H9 (cell line): ENCODE measurements around the gene PCDH18. TPM values are rescaled to one million over a fixed set of nuclear protein-coding genes. Genes with fewer than 3 reads are reported as not detected.

ENCODE experiments used
- DNase-seq: peaks from one replicate; pipeline ENCODE4 v3.0.0-alpha.2; 2017
- H2AFZ ChIP-seq: one replicate; pipeline ENCODE4 v1.6.1; 2013; ENCODE audit warnings: mild to moderate bottlenecking, low read length, control low read depth, moderate library complexity
- H2AK5ac ChIP-seq: 2 replicates; pipeline ENCODE4 v1.6.1; 2013; ENCODE audit warnings: low read length, control low read depth, mixed read lengths; ENCODE audit not compliant: insufficient read length
- H2BK120ac ChIP-seq: one replicate; pipeline ENCODE4 v1.6.1; 2013; ENCODE audit warnings: low read depth, mild to moderate bottlenecking, low read length, control low read depth, inconsistent platforms; ENCODE audit not compliant: poor library complexity, severe bottlenecking
- H2BK12ac ChIP-seq: 2 replicates; pipeline ENCODE4 v1.6.1; 2013; ENCODE audit warnings: low read length, control low read depth, mixed read lengths, low read depth; ENCODE audit not compliant: insufficient read length
- H2BK15ac ChIP-seq: 2 replicates; pipeline ENCODE4 v1.6.1; 2013; ENCODE audit warnings: low read depth, low read length, control low read depth
- H2BK20ac ChIP-seq: one replicate; pipeline ENCODE4 v1.6.1; 2013; ENCODE audit warnings: low read depth, mild to moderate bottlenecking, low read length, control low read depth, inconsistent platforms; ENCODE audit not compliant: poor library complexity, severe bottlenecking
- H2BK5ac ChIP-seq: 2 replicates; pipeline ENCODE4 v1.6.1; 2013; ENCODE audit warnings: low read length, control low read depth, mixed read lengths; ENCODE audit not compliant: insufficient read length
- H3K14ac ChIP-seq: 2 replicates; pipeline ENCODE4 v1.6.1; 2013; ENCODE audit warnings: low read length, control low read depth; ENCODE audit not compliant: insufficient read depth
- H3K18ac ChIP-seq: 2 replicates; pipeline ENCODE4 v1.6.1; 2013; ENCODE audit warnings: low read depth, mild to moderate bottlenecking, mixed read lengths, low read length, control low read depth; ENCODE audit not compliant: insufficient read length
- H3K23ac ChIP-seq: 2 replicates; pipeline ENCODE4 v1.6.1; 2013; ENCODE audit warnings: low read length, control low read depth, mixed read lengths, low read depth; ENCODE audit not compliant: insufficient read length
- H3K23me2 ChIP-seq: 2 replicates; pipeline ENCODE4 v1.6.1; 2013; ENCODE audit warnings: low read depth, mild to moderate bottlenecking, mixed read lengths, low read length, control low read depth; ENCODE audit not compliant: insufficient read length, poor library complexity, severe bottlenecking
- H3K27ac ChIP-seq: 2 replicates; pipeline ENCODE4 v1.5.1; 2013; ENCODE audit warnings: low read length, control low read depth, mixed read lengths, low read depth; ENCODE audit not compliant: insufficient read length
- H3K27me3 ChIP-seq: 2 replicates; pipeline ENCODE4 v1.6.1; 2013; ENCODE audit warnings: low read length, control low read depth, inconsistent platforms; ENCODE audit not compliant: insufficient read depth
- H3K4ac ChIP-seq: 2 replicates; pipeline ENCODE4 v1.6.1; 2013; ENCODE audit warnings: low read depth, mild to moderate bottlenecking, control low read depth, inconsistent platforms, low read length, moderate library complexity
- H3K4me1 ChIP-seq: 2 replicates; pipeline ENCODE4 v1.6.1; 2013; ENCODE audit warnings: low read length, control low read depth, inconsistent platforms; ENCODE audit not compliant: insufficient read depth
- H3K4me2 ChIP-seq: 2 replicates; pipeline ENCODE4 v1.6.1; 2013; ENCODE audit warnings: low read length, control low read depth, mixed read lengths; ENCODE audit not compliant: insufficient read length, insufficient read depth
- H3K56ac ChIP-seq: 2 replicates; pipeline ENCODE4 v1.6.1; 2013; ENCODE audit warnings: low read depth, mild to moderate bottlenecking, mixed read lengths, low read length, control low read depth; ENCODE audit not compliant: insufficient read length
- H3K79me1 ChIP-seq: 2 replicates; pipeline ENCODE4 v1.6.1; 2013; ENCODE audit warnings: low read depth, mild to moderate bottlenecking, moderate library complexity, low read length, control low read depth, inconsistent platforms; ENCODE audit not compliant: insufficient read depth, poor library complexity, severe bottlenecking
- H3K79me2 ChIP-seq: 2 replicates; pipeline ENCODE4 v1.6.1; 2013; ENCODE audit warnings: low read length, control low read depth, inconsistent platforms; ENCODE audit not compliant: insufficient read depth
- H3K9ac ChIP-seq: 2 replicates; pipeline ENCODE4 v1.6.1; 2013; ENCODE audit warnings: low read length, control low read depth, mixed read lengths; ENCODE audit not compliant: insufficient read length; ENCODE audit errors: extremely low read depth
- H3K9me3 ChIP-seq: one replicate; pipeline ENCODE4 v1.6.1; 2013; ENCODE audit warnings: low read depth, low read length, inconsistent platforms; ENCODE audit not compliant: control insufficient read depth
- H3T11ph ChIP-seq: one replicate; pipeline ENCODE4 v1.6.1; 2013; ENCODE audit warnings: mild to moderate bottlenecking, low read length, control low read depth, inconsistent platforms
- H4K20me1 ChIP-seq: one replicate; pipeline ENCODE4 v1.6.1; 2013; ENCODE audit not compliant: control insufficient read depth, insufficient read length, insufficient read depth
- H4K5ac ChIP-seq: 2 replicates; pipeline ENCODE4 v1.6.1; 2013; ENCODE audit warnings: low read depth, mild to moderate bottlenecking, mixed read lengths, low read length, control low read depth; ENCODE audit not compliant: insufficient read length
- H4K8ac ChIP-seq: replicated peaks from 2 replicates; pipeline ENCODE4 v1.6.1; 2013; ENCODE audit warnings: low read length, control low read depth, mixed read lengths, low read depth; ENCODE audit not compliant: insufficient read length
- H4K91ac ChIP-seq: 2 replicates; pipeline ENCODE4 v1.6.1; 2013; ENCODE audit warnings: low read depth, mild to moderate bottlenecking, moderate library complexity, mixed read lengths, low read length, control low read depth; ENCODE audit not compliant: insufficient read length
- H3K27ac Mint-ChIP-seq, 3 experiments: 2 replicates in 2 of 3; 3 replicates in 1 of 3; pipeline ENCODE4 v1.8.0; 2020 to 2021; ENCODE audit warnings: mixed read lengths in 3 of 3, mild to moderate bottlenecking in 1 of 3, moderate library complexity in 1 of 3
- H3K27me3 Mint-ChIP-seq: 2 replicates; pipeline ENCODE4 v1.8.0; 2021; ENCODE audit warnings: low read depth, mild to moderate bottlenecking, moderate library complexity, mixed read lengths
- H3K36me3 Mint-ChIP-seq, 3 experiments: 2 replicates in 2 of 3; 3 replicates in 1 of 3; pipeline ENCODE4 v1.8.0; 2020 to 2021; ENCODE audit warnings: low read depth in 3 of 3, mixed read lengths in 3 of 3; ENCODE audit not compliant: insufficient read depth in 1 of 3
- H3K4me1 Mint-ChIP-seq, 2 experiments: 2 replicates each; pipeline ENCODE4 v1.8.0; 2020; ENCODE audit warnings: mixed read lengths in 2 of 2
- H3K4me3 Mint-ChIP-seq, 2 experiments: 2 replicates in 1 of 2; 3 replicates in 1 of 2; pipeline ENCODE4 v1.8.0; 2020 to 2021; ENCODE audit warnings: mild to moderate bottlenecking in 2 of 2, mixed read lengths in 2 of 2, moderate library complexity in 1 of 2
- H3K9me3 Mint-ChIP-seq, 2 experiments: 2 replicates in 1 of 2; 3 replicates in 1 of 2; pipeline ENCODE4 v1.8.0; 2020; ENCODE audit warnings: mild to moderate bottlenecking in 2 of 2, mixed read lengths in 2 of 2, moderate library complexity in 1 of 2
- CTCF ChIP-seq: fragments of 200-600 bp; sonication (generic); conservative IDR thresholded peaks from 3 replicates; pipeline ENCODE4 v1.8.0; 2021; ENCODE audit warnings: antibody characterized with exemption, mild to moderate bottlenecking
- WGBS: extraction: QIAGEN DNeasy Blood & Tissue Kit; methylation state at CpG from one replicate; pipeline ENCODE4 v1.1.7; 2013; ENCODE audit warnings: missing lambda C conversion rate, low lambda C conversion rate, mixed read lengths; ENCODE audit not compliant: insufficient read length; ENCODE audit errors: extremely low coverage; 5-methylcytosine and 5-hydroxymethylcytosine counted together
- total RNA-seq: library from RNA; stranded (reverse); gene quantifications from 2 replicates; pipeline ENCODE4 v1.2.1, GENCODE V29; 2021

Gene PCDH18
- total RNA-seq, 1 experiment from 2014 or later: 60.7 TPM

GRCh38 chr4:137510557-137511265, 21.6 kb downstream of the PCDH18 start:
- Histone ChIP-seq H2BK20ac (no peak overlapping the region), H2BK5ac (no peak overlapping the region), H3K4me2 (peak overlapping the region; percentile 25), H3K4ac (no peak overlapping the region), H2AK5ac (no peak overlapping the region), H3K18ac (no peak overlapping the region), H3K56ac (no peak overlapping the region), H2AFZ (no peak overlapping the region), H4K8ac (no peak overlapping the region), H3K4me1 (peaks cover 2% of the 10 kb centered on the region; the same call in 1 of the 2 replicates), H2BK120ac (no peak overlapping the region), H4K91ac (no peak overlapping the region), H4K5ac (no peak overlapping the region), H3K27ac (no peak overlapping the region), H3T11ph (no peak overlapping the region), H3K27me3 (no peaks in the 10 kb centered on the region), H3K14ac (no peak overlapping the region), H3K23me2 (no peaks in the 10 kb centered on the region), H2BK12ac (no peak overlapping the region), H3K9ac (no peak overlapping the region), H4K20me1 (no peaks in the 10 kb centered on the region), H3K79me2 (no peaks in the 10 kb centered on the region), H3K79me1 (no peaks in the 10 kb centered on the region), H3K9me3 (no peaks in the 10 kb centered on the region), H3K23ac (no peak overlapping the region), H2BK15ac (no peak overlapping the region)
- Mint-ChIP-seq H3K27ac (peak overlapping the region in 1 of 3 experiments; percentile 73; a peak in 4 of 7 replicates), H3K4me1 (peaks cover 33% of the 10 kb centered on the region in 2 experiments), H3K27me3 (no peaks in the 10 kb centered on the region), H3K4me3 (no peak overlapping the region), H3K9me3 (no peaks in the 10 kb centered on the region; a peak in 1 of 5 replicates), H3K36me3 (peaks cover 0 to 3% (median 0%) of the 10 kb centered on the region in 3 experiments; a peak in 1 of 7 replicates)
- no peak for TF ChIP-seq CTCF
- DNase-seq: no peak
- WGBS: no CpG with 5 or more reads among the region's 2 CpGs
